Measurements from ENCODE around the gene PRSS27. TPM values are rescaled to one million over a fixed set of nuclear protein-coding genes. Genes with fewer than 3 reads are reported as not detected.
"Not testable (repeated sequence)": the region's sequence is repeated elsewhere in the genome, so short reads cannot be mapped to it uniquely, and the experiment has no call there.

The PRSS27 gene
- total RNA-seq, 1 donor from 2014 or later: 0.85 TPM

DNA sequence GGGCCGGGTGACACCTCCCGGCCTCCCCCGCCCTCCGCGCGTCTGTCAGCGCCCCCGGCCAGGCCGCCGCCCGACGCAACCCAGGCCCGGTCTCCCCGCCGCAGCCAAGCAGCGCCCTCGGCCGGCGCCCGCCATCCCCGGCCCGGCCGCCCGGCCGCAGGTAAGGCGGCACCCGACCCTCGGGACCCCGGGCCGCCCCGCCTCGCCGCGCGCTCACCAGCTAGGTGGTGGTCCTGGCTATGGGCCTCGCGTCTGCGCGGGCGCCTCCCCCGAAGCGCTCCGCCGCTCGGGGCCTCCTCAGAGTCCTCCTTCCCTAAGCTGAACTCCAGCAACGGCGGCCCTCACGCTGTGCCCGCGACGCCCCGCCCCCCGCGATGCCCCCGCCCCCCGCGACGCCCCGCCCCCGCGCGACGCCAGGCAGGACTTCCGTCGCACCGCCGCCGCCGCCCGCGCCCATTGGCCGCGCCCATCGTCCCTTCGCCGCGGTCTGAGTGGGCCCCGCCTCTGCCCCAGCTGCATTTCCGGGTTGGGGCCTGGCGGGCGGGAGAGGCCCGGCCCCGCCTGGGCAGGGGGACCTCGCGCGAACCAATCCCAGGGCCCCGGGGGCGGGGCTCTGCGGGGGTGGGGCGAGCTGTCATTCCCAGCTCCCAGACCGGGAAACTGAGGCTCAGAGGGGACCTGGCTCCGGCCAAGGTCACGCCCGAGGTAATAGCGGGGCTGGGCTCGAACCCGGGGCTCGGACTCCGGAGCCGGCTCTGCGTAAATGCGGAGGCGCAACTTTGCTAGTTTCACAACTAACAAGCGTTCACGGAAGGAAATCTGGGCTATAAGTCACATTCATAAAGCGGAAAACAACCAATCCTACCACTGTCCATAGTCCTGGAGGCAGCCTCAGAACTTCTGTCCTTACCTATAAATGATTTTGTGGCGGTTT is 46.7 kb downstream of the PRSS27 start:
- DNase-seq (ENCODE audit: low read depth): peak; percentile 70

GRCh38 chr16:2671741-2672140 is 48.3 kb downstream of the PRSS27 start:
- no peak for DNase-seq (ENCODE audit: low read depth)

DNA sequence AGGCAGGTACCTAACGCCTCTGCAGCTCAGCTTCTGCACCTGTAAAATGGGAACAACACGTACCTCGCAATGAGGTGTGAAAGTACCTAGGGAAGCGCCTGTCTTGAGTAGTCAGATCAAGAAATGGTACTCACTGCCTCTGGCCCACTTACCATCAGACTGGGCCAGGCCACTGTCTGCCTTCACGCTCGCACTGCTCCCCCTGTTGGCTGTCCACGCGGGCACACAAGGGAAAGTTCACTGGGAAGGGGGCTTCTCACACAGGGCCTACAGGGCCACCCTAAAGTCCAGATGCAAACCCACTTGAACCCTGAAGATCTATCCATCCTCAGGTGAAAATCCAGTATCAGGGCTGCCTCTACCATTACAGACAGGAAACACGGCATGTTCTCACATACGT is 48.8 kb downstream of the PRSS27 start:
- not testable (repeated sequence) for DNase-seq (ENCODE audit: low read depth)

- not testable (repeated sequence) for DNase-seq (ENCODE audit: low read depth)
These were observed 50.0 kb downstream of the PRSS27 start for GRCh38 chr16:2670017-2670416.

DNA sequence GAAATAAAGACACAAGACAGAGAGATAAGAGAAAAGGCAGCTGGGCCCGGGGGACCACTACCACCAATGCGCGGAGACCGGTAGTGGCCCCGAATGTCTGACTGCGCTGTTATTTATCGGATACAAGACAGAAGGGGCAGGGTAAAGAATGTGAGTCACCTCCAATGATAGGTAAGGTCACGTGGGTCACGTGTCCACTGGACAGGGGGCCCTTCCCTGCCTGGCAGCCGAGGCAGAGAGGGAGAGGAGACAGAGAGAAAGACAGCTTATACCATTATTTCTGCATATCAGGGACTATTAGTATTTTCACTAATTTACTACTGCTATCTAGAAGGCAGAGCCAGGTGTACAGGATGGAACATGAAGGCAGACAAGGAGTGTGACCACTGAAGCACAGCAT is 50.4 kb downstream of the PRSS27 start:
- not testable (repeated sequence) for DNase-seq (ENCODE audit: low read depth)

DNA sequence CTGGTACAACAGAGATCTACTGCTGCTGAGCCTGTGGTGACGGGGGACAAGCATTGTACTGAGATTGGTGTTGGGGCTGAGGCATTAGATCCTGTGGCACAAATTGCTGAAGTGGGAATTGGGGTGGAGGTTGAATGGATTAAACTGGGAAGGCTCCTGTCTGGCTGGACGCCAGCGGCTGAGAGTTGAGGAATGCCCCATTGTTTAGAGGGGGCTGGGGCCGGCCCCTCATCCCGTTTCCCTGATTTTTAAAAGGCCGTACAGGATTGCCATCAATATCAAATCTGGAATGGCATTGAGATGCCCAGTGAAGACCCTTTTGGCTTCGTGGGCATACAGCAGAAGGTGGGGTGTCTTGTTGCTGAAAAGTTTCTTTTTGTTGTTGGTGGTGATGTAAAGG is 53.4 kb downstream of the PRSS27 start:
- not testable (repeated sequence) for DNase-seq (ENCODE audit: low read depth)

DNA sequence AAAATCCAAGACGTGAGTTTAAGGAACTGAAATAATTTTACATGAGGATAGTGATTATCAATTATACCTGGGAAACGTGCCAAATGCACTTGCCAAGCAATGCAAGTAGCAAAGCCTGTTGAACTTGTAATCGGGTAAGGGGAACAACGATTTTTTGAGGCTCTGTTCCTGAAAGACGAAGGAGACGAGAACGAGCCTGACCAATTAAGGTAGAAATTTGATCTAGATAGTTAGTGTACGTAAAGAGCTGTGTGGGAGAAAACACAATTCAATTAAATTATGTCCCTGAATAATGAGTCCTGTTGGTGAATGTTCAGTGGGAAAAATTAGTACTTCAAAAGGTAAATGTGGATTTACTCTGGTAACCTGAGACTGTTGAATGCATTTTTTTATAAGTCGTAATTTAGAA is 55.4 kb downstream of the PRSS27 start:
- DNase-seq (ENCODE audit: low read depth): peak; percentile 31

- peak; percentile 64 for DNase-seq (ENCODE audit: low read depth)
These were observed 56.2 kb downstream of the PRSS27 start for GRCh38 chr16:2663553-2664546.

Other genes with a start within 250 kb of the PRSS27 start
- gene NTN3, start 248.9 kb downstream of the PRSS27 start, total RNA-seq: 1.2 TPM in 1 of 2 replicates, not detected in the other
- 6.3 and 18.3 TPM in 2 replicates for gene TBC1D24, start 245.1 kb downstream of the PRSS27 start, total RNA-seq
- 10.9 and 36.3 TPM in 2 replicates for gene ATP6V0C, start 206.3 kb downstream of the PRSS27 start, total RNA-seq
- gene AMDHD2, start 199.9 kb downstream of the PRSS27 start, total RNA-seq: 24.4 and 31.4 TPM in 2 replicates
- gene CEMP1, start 188.8 kb downstream of the PRSS27 start, total RNA-seq: not detected in 2 replicates
- gene PDPK1, start 182.2 kb downstream of the PRSS27 start, total RNA-seq: 16.0 and 32.9 TPM in 2 replicates
- gene KCTD5, start 37.7 kb downstream of the PRSS27 start, total RNA-seq: 26.0 and 41.3 TPM in 2 replicates
- 19.8 and 114 TPM in 2 replicates for gene SRRM2, start 32.4 kb upstream of the PRSS27 start, total RNA-seq
- gene ELOB, start 57.1 kb upstream of the PRSS27 start, total RNA-seq: 239 and 444 TPM in 2 replicates
- gene PRSS33, start 67.3 kb upstream of the PRSS27 start, total RNA-seq: not detected in 2 replicates
- gene PRSS41, start 78.2 kb upstream of the PRSS27 start, total RNA-seq: not detected in 2 replicates
- gene PRSS21, start 97.0 kb upstream of the PRSS27 start, total RNA-seq: 1.2 and 3.1 TPM in 2 replicates
- 0.25 and 1.2 TPM in 2 replicates for gene ZG16B, start 110.1 kb upstream of the PRSS27 start, total RNA-seq
- 1.8 and 5.4 TPM in 2 replicates for gene PRSS22, start 137.9 kb upstream of the PRSS27 start, total RNA-seq
- gene FLYWCH2, start 163.0 kb upstream of the PRSS27 start, total RNA-seq: 39.4 and 39.9 TPM in 2 replicates
- gene FLYWCH1, start 191.7 kb upstream of the PRSS27 start, total RNA-seq: 35.3 and 42.9 TPM in 2 replicates
- 0.50 and 1.9 TPM in 2 replicates for gene KREMEN2, start 244.1 kb upstream of the PRSS27 start, total RNA-seq
- 2.3 and 17.5 TPM in 2 replicates for gene PAQR4, start 249.1 kb upstream of the PRSS27 start, total RNA-seq